Superior temporal gyrus (tissue), 1 donor: ENCODE results near the gene TCF20.

Source experiments
- DNase-seq: peaks from one replicate; pipeline ENCODE4 v3.0.0-alpha.2; 2016; ENCODE audit errors: extremely low spot score

Gene TCF20

DNA sequence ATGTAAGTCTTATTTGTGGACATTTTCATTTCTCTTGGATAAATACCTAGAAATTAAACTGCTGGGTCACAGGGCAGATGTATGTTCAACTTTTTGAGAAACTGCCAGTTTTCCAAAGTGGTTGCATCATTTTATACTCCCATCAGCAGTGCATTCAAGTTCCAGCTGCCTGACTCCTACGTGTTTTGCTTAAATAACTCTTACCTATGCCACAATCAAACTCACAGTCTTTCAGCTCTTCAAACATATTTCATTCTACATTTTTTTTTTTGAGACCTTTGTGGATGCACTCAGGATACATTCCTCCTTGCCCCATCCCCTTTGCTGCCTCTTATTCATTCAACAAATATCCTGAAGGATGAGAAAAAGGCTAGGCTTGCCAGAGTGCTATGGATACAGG, 9.2 kb downstream of the TCF20 start:
- no peak for DNase-seq

DNA sequence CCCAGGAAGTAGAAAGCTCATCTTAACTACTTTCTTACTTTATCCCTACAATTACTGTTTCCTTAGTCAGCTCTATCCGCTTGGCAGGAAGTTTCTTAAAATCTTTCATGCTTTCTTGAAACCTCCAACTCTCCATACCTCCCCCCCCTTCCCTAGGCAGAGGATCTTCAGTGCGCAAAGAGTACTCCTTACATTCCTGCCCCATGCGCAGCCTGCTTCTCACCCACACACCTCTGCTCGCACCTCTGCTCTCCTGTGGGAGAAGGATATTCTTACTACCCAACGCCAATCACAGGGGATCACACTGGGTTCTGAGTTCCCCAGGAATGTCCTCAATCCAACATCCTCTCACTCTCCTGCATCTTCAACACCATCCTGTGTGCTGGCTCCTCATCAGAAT, 12.3 kb downstream of the TCF20 start:
- no peak for DNase-seq

DNA sequence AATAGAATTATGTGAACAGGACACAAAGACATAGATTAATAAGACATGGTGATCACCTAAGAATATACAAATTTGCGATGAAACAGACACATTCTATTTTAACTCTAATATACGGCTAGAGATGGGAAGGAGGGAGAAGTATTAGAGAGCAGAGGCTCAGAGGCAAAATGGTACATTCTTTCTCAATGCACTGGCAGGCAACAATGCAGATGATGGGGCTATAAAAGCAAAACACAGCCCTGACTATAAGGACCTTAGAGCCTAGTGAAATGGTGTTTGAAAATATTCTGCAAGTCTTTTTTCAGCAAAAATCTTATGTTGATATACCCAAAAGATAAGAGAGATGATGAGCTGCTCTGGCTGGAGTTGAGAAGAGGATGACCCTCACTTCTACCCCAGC, 13.1 kb downstream of the TCF20 start:
- no peak for DNase-seq

DNA sequence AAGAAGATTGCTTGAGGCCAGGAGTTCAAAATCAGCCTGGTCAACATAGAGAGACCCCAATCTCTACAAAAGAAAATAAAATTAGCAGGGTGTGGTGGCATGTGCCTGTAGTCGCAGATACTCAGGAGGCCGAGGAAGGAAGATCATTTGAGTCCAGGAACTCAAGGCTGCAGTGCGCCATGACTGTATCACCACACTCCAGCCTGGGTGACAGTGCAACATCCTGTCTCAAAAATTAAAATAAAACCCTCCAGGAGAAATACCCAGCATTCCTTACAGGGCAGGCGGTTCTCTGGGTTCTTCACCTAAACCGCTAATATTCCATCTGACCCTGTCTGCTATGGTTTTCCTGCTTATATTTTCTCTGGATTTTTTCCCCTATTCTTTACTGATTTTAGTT, 13.5 kb downstream of the TCF20 start:
- no peak for DNase-seq

DNA sequence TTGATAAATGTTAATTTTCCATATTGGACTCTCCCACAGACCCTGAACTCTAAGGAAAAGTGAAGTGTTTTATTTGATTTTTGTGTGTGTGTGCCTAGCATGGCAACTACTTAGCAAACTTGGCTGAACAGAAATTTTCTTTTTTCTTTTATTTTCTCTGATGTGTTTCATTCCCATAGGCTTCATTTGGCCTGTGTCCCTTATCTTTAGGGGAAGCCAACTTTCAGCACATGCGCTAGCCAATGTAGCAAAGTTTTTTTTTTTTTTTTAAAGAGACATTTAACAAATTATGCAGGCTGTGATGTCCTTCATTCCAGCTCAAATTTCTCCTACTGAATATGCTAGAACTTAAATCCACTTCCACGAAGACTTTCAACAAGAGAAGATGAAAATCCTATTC, 14.2 kb downstream of the TCF20 start:
- no peak for DNase-seq

DNA sequence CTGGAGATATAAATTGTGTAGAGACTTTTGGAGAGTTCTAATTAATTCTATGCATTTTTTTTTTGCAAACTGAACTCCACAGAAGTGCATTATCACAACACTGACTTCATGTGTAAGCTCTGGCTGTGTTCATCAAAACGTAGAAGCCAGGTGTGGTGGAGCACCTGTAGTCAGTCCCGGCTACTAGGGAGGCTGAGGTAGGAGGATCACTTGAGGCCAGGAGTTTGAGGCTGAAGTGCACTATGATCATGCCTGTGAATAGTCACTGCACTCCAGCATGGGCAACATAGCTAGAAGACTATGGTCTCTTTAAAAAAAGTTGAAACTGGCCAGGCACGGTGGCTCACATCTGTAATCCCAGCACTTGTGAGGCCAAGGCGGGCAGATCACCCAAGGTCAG, 20.6 kb downstream of the TCF20 start:
- DNase-seq = no peak

DNA sequence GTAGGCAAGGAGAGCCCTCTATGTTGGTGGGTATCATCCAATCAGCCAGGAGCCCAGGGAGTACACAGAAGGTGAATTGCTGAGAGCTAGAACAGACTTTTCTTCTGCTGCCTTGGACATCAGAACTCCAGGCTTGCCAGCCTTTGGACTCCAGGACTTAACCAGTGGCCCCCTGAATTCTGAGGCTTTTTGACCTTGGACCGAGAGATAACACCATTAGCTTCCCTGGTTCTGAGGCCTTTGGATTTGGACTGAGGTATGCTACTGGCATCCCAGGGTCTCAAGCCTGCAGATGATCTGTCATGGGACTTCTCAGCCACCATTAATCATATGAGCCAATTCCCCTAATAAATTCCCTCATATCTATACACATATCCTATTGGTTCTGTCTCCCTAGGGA, 21.5 kb downstream of the TCF20 start:
- DNase-seq = no peak

DNA sequence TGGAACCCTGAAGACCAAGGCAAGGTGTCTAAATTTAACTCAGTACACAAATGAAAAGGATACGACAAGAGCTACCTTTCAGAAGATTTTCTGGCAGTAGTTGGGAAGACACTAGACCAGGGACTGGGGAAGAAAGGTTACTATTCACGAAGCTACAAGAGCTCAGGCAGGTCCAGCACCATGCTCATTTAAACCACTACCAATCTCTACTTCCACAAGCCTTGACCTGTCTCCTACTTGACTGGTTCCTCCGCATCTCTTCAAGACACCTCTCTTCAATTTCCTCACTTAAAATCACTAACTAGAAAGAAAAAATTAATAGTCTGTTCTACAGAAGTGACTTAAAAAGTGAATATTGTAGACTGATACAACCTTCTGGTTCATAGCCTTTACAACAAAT, 22.9 kb downstream of the TCF20 start:
- DNase-seq = no peak

DNA sequence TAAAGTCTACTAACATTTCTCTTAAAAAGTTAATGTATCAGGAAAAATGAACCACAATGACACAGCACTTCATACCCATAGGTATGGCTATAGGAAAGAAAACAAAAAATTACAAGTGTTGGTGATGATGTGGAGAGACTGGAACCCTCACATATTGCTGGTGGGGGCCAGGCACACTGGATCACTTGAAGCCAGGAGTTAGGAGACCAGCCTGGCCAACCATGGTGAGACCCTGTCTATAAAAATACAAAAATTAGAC, 26.7 kb downstream of the TCF20 start:
- no peak for DNase-seq

DNA sequence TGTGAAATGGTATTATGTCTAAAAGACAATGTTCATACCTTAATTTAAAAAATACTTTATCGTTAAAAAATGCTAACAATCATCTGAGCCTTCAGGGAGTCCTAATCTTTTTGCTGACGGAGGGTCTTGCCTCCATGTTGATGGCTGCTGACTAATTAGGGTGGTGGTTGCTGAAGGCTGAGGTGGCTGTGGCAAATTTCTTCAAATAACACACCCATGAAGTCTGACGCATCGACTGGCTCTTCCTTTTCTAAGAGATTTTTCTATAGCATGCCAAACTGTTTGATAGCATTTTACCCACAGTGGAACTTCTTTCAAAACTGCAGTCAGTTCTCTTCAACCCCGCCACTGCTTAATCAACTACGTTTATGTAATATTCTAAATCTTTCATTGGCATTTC, 33.6 kb downstream of the TCF20 start:
- no peak for DNase-seq

DNA sequence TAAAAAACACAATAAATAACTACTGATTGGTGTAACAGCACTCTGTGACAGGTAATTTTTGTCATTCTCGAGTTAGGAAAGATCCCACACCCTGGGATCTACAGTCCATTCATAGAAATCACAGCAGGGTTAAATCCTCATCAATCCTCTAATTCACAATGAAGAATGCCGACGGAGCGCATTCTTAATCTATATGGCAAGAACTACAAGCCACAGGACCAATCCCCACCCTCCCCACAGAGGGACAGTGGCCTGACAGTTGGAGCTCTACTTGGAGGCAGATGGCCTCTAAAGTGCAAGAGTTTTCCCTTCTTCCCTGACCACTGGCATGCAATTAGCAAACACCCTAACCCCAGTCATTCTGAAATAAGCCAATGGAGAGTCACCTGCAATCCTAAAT, 34.2 kb downstream of the TCF20 start:
- no peak for DNase-seq

DNA sequence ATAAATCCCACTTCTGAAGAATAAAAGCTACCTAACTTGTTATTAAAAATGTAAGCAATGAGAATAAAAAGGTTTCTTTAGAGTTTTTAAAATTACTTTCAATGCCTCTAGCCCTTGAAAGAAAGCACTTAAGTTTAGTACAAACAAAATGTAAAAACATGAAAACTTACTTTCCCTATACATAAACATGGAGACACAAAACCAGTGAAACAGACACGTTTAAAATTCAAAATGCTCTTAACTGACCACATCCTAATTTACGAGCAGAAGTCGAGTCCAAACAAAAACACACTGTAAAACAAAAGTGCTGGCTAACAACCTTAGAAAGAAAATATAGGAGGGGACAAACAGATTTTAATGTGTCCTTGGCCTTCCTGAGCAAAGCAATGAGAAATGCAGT, 36.6 kb downstream of the TCF20 start:
- DNase-seq = no peak

DNA sequence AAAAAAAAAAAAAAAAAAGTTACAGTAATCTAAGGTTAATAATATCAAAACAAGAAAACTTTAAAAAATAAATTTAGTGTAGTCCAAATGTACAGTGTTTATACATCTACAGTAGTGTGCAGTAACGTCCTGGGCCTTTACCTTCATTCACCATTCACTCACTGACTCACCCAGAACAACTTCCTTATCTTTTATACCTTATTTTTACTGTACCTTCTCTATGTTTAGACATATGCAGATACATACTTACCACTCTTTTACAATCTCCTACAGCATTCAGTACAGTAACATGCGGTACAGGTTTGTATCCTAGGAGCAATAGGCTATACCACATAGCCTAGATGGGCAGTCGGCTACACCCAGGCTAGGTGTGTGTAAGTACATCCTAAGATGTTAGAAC, 38.5 kb downstream of the TCF20 start:
- DNase-seq = no peak

DNA sequence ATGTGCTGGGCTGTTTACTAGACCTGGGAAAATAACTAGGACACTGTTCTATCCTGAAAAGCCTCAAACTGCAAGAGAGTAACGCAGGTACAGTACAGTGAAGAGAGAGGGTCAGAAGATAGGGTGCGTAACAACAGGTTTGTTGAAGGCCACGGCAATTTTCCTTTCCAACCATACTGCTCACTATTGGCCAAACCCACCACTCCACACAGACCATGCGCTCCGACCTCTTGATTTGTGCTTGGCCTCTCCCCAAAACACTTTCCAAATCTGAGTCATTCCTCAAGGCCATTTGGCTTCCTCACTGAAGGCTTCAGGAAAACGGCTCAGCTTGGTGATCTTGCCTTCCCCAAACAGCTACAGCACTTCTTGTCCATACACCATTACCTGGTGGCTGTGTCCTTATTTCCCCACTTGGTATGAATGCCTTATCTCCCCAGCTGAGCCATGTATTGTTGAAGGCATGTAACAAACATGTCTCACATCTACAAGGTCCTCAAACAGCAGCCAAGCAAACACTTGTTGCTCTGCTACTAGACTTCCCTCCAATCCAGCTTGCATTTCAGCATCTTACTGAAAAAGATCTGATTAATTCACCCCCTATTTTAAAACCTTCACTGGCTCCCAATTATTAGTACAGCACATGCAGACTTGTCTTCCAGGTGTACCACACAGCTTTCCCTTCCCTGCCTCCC, 40.9 kb downstream of the TCF20 start:
- DNase-seq = no peak

DNA sequence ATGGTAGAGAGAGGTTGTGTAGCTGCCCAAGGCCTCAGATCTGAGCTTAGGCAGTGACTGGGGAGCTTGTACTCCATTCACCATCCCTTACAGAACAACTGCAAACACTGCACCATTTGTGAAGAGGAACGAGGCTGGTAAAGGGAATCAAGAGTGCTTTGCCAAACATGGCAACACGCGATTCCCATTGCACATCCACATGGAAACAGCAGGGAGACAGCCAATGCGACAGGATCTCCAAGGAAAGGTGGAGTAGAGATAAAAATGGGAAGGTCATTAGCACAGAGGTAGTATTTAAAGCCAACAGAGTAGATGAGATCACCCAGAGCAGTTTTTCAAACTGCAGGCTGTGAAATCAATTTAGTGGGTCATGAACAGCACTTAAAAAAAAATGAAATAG, 42.0 kb downstream of the TCF20 start:
- peak; percentile 35 for DNase-seq

DNA sequence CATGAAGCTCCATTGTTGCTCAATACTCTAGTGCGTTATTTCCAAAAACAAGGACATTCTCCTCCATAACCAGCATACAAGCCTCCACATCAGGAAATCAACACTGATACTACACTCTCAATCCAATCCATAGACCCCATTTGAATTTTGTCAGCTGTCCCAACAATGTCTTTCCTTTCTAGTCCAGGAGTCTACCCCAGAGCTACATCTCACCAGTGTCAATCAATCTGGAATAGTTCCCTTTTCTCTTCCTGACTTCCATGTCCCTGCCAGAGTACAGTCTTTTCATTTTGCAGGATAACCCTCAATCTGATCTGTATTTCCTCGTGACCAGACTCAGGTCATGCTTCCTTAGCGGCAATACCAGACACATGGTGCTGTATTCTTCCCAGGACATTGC, 43.0 kb downstream of the TCF20 start:
- DNase-seq = no peak

DNA sequence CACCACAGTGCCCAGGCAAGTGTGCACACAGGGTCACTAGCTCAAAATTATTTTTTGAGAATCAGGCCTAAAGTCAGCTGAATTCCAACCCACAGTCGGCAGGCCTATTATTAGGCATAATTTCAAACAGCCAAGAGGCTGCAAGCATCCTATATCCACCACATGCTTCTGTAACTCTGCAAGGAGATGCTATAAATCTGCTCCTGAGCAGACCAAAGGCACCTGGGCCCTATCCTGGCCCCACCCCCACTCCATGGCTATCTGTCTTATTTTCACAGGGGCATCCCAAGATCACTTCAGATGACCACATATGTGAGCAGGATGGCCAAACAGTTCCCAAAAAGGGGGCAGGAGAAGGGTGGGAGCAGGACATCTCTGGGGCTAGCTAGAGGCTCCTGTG, 44.6 kb downstream of the TCF20 start:
- no peak for DNase-seq

DNA sequence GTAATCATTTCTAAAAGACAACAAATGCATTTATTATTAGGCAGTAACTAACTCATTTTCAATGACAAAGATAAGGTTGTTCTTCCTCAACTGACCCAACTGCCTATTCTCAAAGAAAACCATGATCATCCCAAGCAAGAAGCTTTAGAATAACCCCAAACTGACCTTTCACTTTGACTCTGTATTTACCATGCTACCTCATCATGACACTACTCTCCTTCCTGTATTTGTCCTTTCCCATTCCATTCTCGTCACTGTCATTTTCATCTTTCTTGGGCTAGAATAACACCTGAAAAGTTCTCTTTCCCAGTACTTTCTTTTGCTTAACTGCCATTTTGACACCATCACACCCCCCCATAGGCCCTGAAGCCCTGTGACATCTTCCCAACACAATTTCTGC, 48.3 kb downstream of the TCF20 start:
- DNase-seq = no peak
